ENCODE results near the gene TWIST2. TPM values are rescaled to one million over a fixed set of nuclear protein-coding genes. Genes with fewer than 3 reads are reported as not detected.

Gene TWIST2
- total and polyA plus RNA-seq, 9 of the 15 experiments (the other 6 are each of a cell fraction or from before 2014, with no cell fraction given): not detected

GRCh38 chr2:238929242-238930081, 81.6 kb downstream of the TWIST2 start:
- CTCF ChIA-PET (ENCODE audit: low intra/inter-chr PET ratio): no interaction called here
- TF ChIP-seq ATF6 (CRISPR knock-in tag; IDR thresholded peaks at IDR 0.05) (no peak), UBTF (IDR thresholded peaks at IDR 0.05; ENCODE audit: borderline replicate concordance in 1 of 2, low read depth in 2 of 2, low read length in 2 of 2) (no peak), EWSR1 (IDR thresholded peaks at IDR 0.05; ENCODE audit: borderline replicate concordance, low read depth, partially characterized antibody) (no peak), PPARD (CRISPR knock-in tag; IDR thresholded peaks at IDR 0.05) (no peak), SRF (CRISPR knock-in tag; IDR thresholded peaks at IDR 0.05) (no peak), ZNF518B (CRISPR knock-in tag; IDR thresholded peaks at IDR 0.05) (no peak), E4F1 (CRISPR knock-in tag; IDR thresholded peaks at IDR 0.05; ENCODE audit: borderline replicate concordance) (no peak), TAF9B (IDR thresholded peaks at IDR 0.05; ENCODE audit: partially characterized antibody) (no peak)

More at GRCh38 chr2:238929242-238930081, 81.6 kb downstream of the TWIST2 start:
- Histone ChIP-seq H3K27ac (ENCODE audit: extremely low read depth, low read depth, low read length) (no peak overlapping the region), H3K79me2 (ENCODE audit: control insufficient read depth, insufficient read depth, low read length) (no peaks in the 10 kb centered on the region), H2AFZ (ENCODE audit: low read depth, low read length) (no peak overlapping the region), H3K9ac (ENCODE audit: insufficient read depth in 1 of 2, low read depth in 2 of 2, low read length in 2 of 2) (no peak overlapping the region), H3K9me1 (ENCODE audit: control insufficient read depth, insufficient read depth, low read length) (peaks cover 2% of the 10 kb centered on the region), H4K20me1 (replicated peaks; ENCODE audit: control insufficient read depth, insufficient read depth, low read length) (no peaks in the 10 kb centered on the region), H3K4me1 (replicated peaks in 1 of 2; ENCODE audit: control insufficient read depth in 2 of 2, insufficient read depth in 2 of 2, low read length in 2 of 2) (no peaks in the 10 kb centered on the region), H3K4me3 (no peak overlapping the region), H3K27me3 (ENCODE audit: control insufficient read depth in 2 of 2, insufficient read depth in 2 of 2, low read length in 2 of 2) (peaks cover 0 to 14% of the 10 kb centered on the region in 2 experiments; a peak in 2 of 5 replicates), H3K36me3 (ENCODE audit: control insufficient read depth, insufficient read depth, low read length) (no peaks in the 10 kb centered on the region), H3K9me3 (replicated peaks; ENCODE audit: control insufficient read depth, insufficient read depth, low read depth, low read length) (no peaks in the 10 kb centered on the region), H3K4me2 (ENCODE audit: insufficient read depth, low read length) (no peak overlapping the region)
- intact Hi-C loops (cut with micrococcal nuclease): no loop called here
- FAIRE-seq (no peak), ATAC-seq (no peak), DNase-seq (ENCODE audit: extremely low read depth in 1 of 4, low spot score in 3 of 4) (no peak)
- BruUV-seq (replicated peaks): no TSS peak
- POLR2A ChIA-PET: interaction anchor here (0.6 kb wide), 1 partner anchor 1037 kb away, joined by 4 read pairs; no protein-coding TSS in a partner anchor
- in situ Hi-C loops (cut with MboI): no loop called here
- under 1% methylated on average over 11 of the region's 12 CpGs for WGBS (ENCODE audit: insufficient coverage, low coverage, missing lambda C conversion rate)

Measured in K562 (cell line).